SIG-M5 treated with dmso at 0.1 percent for 504 hours (cell line): Measurements from ENCODE around the gene IVD.

Experiments used
- DNase-seq: peaks from one replicate; lab custom pipeline; 2025; ENCODE audit not compliant: unreplicated experiment; lab: John Stamatoyannopoulos, UW

IVD gene

DNA sequence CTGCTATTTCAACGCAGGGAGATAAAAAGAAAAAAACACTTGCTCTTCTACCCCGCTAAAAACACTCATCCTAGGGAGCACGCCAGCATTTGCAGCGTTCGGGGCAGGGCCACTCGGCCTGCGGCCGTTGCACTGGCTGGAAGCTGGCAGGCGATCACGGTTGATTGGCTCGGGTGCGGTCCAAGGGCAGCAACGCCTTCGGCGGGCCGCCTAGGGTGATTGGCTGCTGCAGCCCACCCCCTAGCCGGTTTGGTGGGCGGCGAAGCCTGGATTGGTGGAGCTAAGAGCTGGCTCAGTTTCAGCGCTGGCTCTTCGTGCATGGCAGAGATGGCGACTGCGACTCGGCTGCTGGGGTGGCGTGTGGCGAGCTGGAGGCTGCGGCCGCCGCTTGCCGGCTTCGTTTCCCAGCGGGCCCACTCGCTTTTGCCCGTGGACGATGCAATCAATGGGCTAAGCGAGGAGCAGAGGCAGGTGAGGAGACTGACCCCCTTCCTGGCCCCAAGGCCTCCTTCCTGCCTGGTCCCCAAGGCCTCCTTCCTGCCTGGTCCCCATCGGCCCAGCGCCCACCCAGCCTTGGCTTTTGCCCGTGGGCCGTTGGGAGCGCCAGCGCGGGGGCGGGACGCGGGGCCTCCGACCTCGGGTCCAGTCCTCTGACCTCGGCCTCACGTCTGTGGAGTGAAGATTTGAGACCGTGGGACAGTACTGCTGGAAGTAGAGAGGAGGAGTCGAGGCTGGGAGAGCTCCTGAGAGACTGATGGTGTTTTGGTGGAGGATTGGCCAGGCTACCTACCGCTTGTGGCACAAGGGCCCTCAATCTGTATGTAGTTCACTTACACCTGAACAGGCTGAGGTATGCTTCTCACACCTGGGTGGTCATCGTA lies at the start of gene IVD:
IVD (plus strand) TSS at position 295 of the 881 bp plus-strand sequence; CDS start at position 328, 33 bp downstream.
- DNase-seq, result peak; percentile 95

DNA sequence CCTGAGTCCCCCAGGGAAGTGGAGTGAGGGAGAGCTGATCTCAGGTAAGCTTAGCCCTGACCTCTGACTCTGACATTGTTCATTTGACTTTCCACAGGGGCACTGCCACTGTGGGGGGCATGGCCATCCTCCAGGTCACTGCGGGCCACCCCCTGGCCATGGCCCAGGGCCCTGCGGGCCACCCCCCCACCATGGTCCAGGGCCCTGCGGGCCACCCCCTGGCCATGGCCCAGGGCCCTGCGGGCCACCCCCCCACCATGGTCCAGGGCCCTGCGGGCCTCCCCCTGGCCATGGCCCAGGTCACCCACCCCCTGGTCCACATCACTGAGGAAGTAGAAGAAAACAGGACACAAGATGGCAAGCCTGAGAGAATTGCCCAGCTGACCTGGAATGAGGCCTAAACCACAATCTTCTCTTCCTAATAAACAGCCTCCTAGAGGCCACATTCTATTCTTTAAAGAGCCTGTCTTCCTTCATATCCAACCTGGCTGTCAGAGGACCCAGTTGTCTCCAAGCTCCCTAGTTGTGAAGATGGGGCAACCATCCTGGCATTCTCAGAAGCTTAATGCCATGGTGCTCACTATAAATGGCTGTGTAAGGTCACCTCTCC lies 49.5 kb upstream of the IVD start:
- no peak for DNase-seq

DNA sequence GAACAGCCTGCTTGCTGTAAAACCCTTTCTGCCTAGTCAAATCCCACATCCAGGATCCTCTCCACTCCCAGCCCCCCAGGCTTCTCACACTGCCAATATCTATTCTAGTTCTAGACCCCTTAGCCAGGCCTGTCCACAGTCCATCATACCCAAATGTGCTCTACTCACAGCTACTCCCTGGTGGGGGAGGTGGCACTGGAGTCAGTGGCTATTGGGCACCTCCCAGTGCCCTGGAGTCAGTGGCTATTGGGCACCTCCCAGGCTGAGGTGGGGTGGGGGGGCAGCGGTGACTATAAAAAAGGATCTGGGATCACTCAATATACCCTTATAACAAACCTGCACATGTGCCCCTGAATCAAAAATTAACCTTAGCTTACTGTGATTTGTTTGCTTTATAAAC lies 48.3 kb upstream of the IVD start:
- DNase-seq, result no peak

DNA sequence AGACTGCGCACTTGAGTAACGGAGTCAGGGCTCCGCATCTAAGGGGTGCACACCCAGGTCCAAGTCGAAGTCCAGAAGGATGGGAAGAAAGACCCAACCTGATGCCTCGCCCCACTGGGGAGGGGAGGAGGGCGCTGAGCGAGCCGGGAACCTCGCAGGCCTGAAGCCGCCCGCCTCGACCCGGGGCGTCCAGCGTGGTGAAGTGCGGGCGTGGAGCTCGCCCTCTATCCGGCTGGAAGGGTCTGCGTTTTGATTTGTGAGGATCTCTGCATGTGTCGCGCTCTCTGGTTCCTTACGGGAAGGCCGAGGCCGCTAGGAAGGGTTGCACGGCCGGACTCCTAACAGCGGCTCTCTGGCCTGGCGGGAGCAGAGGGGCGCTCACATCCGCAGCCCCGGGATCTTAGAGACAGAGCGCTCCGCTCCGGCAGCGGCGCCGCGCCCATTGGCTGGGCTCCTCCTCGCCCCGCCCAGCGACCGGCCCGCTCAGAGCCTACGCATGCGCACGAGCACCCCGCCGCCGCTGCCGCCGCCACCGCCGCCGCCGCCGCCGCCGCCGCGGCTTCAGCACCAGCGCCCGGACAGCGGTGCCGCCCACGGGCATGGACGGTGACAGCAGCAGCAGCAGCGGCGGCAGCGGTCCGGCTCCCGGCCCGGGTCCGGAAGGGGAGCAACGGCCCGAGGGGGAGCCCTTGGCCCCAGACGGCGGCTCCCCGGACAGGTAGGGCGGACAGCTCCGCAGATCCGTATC lies 47.7 kb upstream of the IVD start, which contains the start of gene DISP2:
DISP2 (plus strand) TSS at position 497 of the 748 bp plus-strand sequence; CDS start at position 600, 103 bp downstream.
- DNase-seq, result peak; percentile 70

DNA sequence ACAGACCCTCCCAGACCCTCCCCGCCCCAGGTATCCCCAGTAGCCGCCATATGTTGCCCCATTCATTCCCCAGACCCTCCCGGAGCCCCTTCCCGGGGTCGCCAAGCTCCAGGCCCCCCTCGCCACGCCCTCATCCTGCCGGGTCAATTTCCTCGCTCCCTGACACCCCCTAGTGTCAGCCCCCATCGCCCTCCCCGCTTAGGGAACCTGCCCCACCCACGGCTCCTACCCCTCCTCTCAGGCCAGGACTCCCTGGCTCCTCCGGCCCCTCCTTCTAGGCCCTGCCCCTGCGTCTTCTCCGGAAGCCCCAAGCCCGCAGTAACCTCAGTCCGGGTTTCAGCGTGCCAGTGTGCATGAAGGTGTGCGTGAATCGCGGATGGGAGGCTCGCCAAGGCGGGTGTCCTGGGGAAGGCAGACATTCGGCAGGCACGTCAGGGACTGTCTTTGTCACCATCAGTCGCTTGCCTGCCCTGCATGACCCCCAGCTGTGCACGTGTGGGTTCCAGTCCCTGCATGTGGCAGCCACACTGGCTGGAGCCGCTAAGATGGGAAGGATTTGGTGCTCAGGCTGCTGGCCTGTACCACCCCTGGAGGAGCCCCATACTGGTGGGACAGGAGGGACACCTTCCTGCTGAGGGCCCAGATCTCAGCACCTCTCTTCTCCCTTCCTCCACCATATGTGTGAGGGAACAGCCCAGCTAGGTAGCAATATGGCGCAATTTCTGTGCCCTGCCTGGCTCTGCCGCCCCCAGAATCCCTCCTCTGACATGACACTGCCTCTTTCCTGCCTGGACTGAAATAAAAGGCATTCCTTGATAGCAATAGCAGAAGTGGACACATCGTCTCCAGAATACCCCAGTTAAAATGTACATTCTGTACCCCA lies 46.9 kb upstream of the IVD start:
- DNase-seq, result no peak

DNA sequence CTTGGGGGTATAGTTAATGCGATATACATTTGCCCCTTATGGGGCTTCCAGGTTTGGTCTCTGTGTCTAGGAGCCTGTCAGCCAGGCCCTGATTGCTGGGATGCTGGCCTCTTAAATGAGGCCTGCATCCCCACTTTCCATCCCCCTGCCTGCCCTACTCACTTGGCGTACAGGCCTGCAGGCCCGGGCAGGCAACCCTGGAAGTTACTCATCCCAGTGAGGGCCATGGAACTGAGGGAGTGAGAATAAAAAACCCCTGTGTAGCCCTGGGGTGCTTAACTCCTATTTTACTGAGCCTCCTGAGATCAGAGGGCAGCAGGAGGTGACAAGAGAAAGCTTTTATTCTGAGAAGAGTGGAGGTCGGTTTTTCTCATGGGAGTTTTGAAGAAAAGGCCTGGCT lies 45.6 kb upstream of the IVD start:
- no peak for DNase-seq

DNA sequence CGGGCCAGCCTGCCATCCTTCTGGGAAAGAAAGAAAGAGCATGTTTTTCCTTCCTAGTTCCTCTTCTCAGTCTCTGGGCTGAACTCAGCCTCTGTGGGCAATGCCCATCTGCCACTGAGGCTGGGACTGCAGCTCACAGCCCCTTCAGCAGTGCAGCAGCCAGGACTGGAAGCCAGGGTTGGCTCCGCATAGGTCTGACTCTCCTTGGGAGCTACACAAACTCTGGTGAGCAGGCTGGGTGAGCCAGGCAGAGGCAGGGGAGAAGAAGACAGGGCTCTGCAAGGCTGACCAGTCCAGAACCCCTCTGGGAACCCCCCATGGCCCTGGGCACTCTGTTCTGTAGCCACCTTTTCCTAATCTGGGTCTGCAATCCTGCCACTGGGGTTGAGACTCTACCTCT lies 44.0 kb upstream of the IVD start:
- no peak for DNase-seq

DNA sequence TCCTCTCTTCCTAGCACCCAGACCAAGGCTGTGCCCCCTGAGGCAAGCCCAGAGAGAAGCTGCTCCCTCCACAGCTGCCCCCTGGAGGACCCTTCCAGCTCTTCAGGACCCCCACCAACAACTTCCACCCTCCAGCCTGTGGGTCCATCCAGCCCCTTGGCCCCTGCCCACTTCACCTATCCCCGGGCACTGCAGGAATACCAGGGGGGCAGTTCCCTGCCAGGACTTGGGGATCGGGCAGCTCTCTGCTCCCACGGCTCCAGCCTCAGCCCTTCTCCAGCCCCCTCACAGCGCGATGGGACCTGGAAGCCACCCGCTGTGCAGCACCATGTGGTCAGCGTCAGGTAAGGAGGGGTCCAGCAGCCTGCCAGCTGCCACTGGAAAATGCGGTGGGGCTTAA lies 42.0 kb upstream of the IVD start:
- no peak for DNase-seq

DNA sequence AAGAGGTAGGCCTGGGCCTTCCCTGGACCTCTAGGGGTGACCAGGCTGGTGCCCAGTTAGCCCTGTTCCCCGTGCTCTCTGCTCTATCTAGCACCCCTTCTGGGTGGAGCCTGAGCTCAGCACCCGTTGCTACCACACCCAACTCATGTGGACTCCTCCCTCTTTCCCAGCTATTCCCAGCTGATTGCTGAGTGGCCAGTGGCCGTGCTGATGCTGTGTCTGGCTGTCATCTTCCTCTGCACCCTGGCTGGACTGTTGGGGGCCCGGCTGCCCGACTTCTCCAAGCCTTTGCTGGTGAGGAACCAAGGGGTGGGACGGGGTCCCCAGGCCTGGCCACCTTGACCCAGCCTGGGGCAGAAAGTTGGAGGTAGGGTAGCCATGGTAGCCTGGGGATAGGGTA lies 41.3 kb upstream of the IVD start:
- DNase-seq, result no peak

DNA sequence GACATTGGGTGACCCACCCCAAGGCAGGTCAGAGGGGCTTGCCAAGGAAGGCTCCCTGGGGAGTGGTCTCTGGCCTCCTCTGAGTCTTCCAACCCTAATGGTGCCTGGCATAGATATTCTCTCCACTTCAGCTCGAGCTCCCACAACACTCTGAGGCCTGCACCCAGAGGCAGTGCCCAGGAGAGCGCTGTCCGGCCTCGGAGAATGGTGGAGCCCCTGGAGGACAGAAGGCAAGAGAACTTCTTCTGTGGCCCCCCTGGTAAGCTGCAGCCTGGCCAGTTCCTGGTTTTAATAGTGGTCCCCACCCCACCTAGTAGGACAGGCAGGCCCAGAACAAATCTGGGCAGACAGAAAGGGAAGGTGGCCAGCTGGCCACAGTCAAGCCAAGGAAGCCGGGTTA lies 40.6 kb upstream of the IVD start:
- DNase-seq, result no peak

DNA sequence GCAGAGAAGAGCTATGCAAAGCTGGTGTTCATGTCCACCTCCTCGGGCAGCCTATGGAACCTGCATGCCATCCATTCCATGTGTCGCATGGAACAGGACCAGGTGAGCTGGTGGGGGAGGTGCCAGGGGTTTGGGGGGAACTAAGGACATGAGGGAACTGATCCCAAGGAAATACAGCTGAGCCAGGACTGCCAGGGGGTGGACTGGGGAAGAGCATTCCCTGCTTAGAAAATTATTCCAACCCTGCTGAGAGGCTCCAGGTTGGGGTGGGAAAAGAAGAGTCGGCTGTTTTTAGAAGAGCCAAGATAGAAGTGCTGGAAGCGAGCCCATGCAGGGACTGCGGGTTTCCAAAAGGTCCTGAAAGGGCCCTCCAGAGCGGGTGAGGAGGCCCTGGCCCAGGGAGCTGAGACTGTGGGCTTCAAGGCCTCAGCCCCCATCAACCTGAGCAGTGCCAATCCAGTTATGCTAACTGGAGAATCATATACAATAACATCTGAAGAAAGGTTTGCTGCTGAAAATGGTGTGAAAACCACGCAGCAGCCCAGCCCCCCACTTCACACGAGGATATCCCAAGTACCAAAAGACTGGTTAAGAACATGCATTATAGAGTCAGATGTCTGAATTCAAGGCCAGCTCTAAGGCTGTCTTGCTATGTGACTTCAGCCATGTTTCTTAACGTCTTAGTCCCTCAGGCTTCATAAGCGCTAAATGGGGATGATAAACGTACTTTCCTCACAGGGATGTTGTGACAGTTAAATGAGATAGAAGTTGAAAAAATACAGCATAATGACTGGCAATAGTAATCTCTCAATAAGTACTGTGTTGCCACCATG lies 39.8 kb upstream of the IVD start:
- DNase-seq, result no peak

DNA sequence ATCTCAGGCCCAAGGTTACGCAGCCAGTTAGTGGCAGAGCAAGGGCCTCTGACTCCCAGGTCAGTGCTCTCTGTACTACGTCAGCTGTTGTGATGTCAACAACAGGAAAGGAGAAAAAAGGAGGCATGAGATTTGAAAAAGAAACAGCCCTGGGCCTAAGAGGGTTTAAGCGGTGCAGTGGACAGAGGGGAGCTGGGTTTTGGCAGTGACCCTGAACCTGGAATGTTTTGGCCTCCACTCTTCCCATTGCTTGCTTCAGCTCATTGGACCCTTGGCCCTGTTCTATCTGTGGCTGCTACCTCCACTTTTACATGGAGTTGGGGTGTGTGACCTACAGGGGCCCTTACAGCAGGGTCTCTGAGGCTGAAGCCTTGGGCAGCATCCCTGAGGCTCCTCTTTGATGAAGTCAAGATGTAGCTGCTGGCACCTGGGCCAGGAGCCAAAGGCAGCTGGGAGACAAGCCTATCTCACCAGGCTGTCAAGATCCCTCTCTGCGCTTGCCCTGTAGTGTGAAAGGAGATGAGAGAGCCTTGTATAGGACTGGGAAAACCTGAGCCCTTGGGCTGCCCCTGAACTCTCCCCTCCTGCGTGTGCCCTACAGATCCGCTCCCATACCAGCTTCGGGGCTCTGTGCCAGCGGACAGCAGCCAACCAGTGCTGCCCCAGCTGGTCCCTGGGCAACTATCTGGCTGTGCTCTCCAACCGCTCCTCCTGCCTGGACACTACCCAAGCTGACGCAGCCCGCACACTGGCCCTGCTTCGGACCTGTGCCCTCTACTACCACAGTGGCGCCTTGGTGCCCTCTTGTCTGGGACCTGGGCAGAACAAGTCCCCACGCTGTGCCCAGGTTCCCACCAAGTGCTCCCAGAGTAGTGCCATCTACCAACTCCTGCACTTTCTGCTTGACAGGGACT lies 38.9 kb upstream of the IVD start:
- DNase-seq, result no peak

DNA sequence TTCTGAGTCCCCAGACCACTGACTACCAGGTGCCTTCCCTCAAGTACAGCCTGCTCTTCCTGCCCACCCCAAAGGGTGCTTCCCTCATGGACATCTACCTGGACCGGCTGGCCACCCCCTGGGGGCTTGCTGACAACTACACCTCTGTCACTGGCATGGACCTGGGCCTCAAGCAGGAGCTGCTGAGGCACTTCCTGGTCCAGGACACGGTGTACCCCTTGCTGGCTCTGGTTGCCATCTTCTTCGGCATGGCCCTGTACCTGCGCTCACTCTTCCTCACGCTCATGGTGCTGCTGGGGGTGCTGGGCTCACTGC lies 38.3 kb upstream of the IVD start:
- DNase-seq, result no peak

DNA sequence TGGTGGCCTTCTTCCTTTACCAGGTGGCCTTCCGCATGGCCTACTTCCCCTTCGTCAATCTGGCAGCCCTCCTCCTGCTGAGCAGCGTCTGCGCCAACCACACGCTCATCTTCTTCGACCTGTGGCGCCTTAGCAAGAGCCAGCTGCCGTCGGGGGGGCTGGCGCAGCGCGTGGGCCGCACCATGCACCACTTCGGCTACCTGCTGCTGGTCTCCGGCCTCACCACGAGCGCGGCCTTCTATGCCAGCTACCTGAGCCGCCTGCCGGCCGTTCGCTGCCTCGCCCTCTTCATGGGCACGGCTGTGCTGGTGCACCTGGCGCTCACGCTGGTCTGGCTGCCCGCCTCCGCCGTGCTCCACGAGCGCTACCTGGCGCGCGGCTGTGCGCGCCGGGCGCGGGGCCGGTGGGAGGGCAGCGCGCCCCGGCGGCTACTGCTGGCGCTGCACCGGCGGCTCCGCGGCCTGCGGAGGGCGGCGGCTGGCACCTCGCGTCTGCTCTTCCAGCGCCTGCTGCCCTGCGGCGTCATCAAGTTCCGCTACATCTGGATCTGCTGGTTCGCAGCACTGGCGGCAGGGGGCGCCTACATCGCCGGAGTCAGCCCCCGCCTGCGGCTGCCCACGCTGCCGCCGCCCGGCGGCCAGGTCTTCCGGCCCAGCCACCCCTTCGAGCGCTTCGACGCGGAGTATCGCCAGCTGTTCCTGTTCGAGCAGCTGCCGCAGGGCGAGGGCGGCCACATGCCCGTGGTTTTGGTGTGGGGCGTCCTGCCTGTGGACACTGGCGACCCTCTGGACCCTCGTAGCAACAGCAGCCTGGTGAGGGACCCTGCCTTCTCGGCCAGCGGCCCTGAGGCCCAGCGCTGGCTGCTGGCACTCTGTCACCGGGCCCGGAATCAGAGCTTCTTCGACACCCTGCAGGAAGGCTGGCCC lies 37.6 kb upstream of the IVD start:
- DNase-seq, result peak; percentile 83

DNA sequence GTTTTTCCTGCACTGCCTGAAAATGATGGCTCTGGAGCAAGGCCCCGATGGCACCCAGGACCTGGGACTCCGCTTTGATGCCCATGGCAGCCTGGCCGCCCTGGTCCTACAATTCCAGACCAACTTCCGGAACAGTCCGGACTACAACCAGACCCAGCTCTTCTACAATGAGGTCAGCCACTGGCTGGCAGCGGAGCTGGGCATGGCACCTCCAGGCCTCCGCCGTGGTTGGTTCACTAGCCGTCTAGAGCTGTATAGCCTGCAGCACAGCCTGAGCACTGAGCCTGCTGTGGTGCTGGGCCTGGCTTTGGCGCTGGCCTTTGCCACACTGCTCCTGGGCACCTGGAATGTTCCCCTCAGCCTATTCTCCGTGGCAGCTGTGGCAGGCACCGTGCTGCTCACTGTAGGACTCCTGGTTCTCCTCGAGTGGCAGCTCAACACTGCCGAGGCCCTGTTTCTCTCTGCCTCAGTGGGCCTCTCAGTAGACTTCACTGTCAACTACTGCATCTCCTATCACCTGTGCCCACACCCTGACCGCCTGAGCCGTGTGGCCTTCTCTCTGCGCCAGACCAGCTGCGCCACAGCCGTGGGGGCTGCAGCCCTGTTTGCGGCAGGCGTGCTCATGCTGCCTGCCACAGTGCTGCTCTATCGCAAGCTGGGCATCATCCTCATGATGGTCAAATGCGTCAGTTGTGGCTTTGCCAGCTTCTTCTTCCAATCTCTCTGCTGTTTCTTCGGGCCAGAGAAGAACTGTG lies 36.7 kb upstream of the IVD start:
- DNase-seq, result no peak

DNA sequence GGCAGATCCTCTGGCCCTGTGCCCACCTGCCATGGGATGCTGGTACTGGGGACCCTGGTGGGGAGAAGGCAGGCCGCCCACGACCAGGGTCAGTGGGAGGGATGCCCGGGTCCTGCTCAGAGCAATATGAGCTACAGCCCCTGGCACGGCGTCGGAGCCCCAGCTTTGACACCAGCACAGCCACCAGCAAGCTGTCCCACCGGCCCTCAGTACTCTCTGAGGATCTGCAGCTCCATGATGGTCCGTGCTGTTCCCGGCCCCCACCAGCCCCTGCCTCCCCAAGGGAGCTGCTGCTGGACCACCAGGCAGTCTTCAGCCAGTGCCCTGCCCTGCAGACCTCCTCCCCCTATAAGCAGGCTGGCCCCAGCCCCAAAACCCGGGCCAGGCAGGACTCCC lies 36.1 kb upstream of the IVD start:
- DNase-seq, result no peak

DNA sequence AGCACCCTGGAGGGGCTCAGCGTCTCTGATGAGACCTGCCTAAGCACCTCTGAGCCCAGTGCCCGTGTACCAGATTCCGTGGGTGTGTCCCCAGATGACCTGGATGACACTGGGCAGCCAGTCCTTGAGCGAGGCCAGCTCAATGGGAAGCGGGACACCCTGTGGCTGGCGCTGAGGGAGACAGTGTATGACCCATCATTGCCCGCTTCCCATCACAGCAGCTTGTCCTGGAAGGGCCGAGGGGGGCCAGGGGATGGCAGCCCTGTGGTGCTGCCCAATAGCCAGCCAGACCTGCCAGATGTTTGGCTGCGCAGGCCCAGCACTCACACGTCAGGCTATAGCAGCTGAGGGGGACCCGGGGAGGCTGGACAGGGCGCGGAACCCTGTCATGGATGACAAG lies 35.6 kb upstream of the IVD start:
- no peak for DNase-seq
